Esophagus muscularis mucosa (tissue), 4 donors: ENCODE results near the gene EXOC3.

Source experiments
- CTCF ChIP-seq, 3 experiments: fragments of 200-600 bp in 2 of 3; fragments of 450-650 bp in 1 of 3; sonication (generic) in 2 of 3; IDR thresholded peaks; one replicate each; pipeline ENCODE4 v1.5.1; 2017 to 2019; ENCODE audit warnings: antibody characterized with exemption in 3 of 3, mild to moderate bottlenecking in 2 of 3, moderate library complexity in 1 of 3
- EP300 ChIP-seq: sonication (generic); formaldehyde crosslinking; IDR thresholded peaks from one replicate; pipeline ENCODE4 v1.6.1; 2017; ENCODE audit warnings: antibody characterized with exemption
- POLR2A ChIP-seq: fragments of 450-650 bp; IDR thresholded peaks from one replicate; pipeline ENCODE4 v1.6.1; 2017; ENCODE audit warnings: antibody characterized with exemption, moderate library complexity, mild to moderate bottlenecking, low read depth
- POLR2AphosphoS5 ChIP-seq, 2 donors: sonication (generic); formaldehyde crosslinking; IDR thresholded peaks; one replicate each; pipeline ENCODE4 v1.6.1; 2017; ENCODE audit warnings: antibody characterized with exemption in 2 of 2

- TF ChIP-seq CTCF (IDR thresholded peaks at IDR 0.05) = no peak
- no peak for TF ChIP-seq EP300
- no peak for TF ChIP-seq POLR2A
- TF ChIP-seq POLR2AphosphoS5 (IDR thresholded peaks at IDR 0.05) = no peak
Observed at GRCh38 chr5:416636-416960, 26.4 kb upstream of the EXOC3 start.
